ENCODE data around the gene TEFM.
"Not testable (repeated sequence)": the region's sequence is repeated elsewhere in the genome, so short reads cannot be mapped to it uniquely, and the experiment has no call there.

- not testable (repeated sequence) for TF ChIP-seq CTCF (IDR thresholded peaks at IDR 0.05; ENCODE audit: extremely low read depth in 1 of 2, insufficient read depth in 1 of 2, low read depth in 1 of 2, low read length in 2 of 2); EZH2 (IDR thresholded peaks at IDR 0.05; ENCODE audit: borderline replicate concordance, low read depth, low read length, severe bottlenecking); POLR2AphosphoS5 (IDR thresholded peaks at IDR 0.05; ENCODE audit: insufficient read depth, low read depth, low read length); MAX (IDR thresholded peaks at IDR 0.05; ENCODE audit: insufficient read depth, insufficient read length)
Measured at GRCh38 chr17:30931582-30931981, 25.5 kb upstream of the TEFM start.

Data from endothelial cell of umbilical vein (primary cell).